ENCODE data around the gene PSME3. TPM values are rescaled to one million over a fixed set of nuclear protein-coding genes. Genes with fewer than 3 reads are reported as not detected.

PSME3 gene
- total and polyA plus RNA-seq, 4 donors, result 25.0 to 55.3 (median 39.8) TPM

GRCh38 chr17:42846594-42847280 lies 13.5 kb downstream of the PSME3 start:
- no peak overlapping the region for H3K9ac ChIP-seq (ENCODE audit: low read depth in 1 of 2, low read length in 2 of 2)
- H3K9me3 ChIP-seq (ENCODE audit: control insufficient read depth in 4 of 4, low read length in 3 of 4), result no peaks in the 10 kb centered on the region
- no peak overlapping the region for H3K4me3 ChIP-seq (ENCODE audit: low read depth in 1 of 3, low read length in 3 of 3)
- no peak overlapping the region for H3K27ac ChIP-seq (ENCODE audit: low read depth in 1 of 2, low read length in 2 of 2)
- peaks cover 0 to 21% (median 16%) of the 10 kb centered on the region in 4 donors for H3K4me1 ChIP-seq (ENCODE audit: control insufficient read depth in 4 of 4, insufficient read depth in 4 of 4, low read length in 3 of 4)
- 79% methylated on average over 9 of the region's 9 CpGs for WGBS
- peaks cover 10 to 33% (median 15%) of the 10 kb centered on the region in 4 donors for H3K36me3 ChIP-seq (ENCODE audit: control insufficient read depth in 4 of 4, insufficient read depth in 3 of 4, low read depth in 1 of 4, low read length in 3 of 4)
- no peak for DNase-seq (ENCODE audit: low spot score)
- H3K27me3 ChIP-seq (ENCODE audit: control insufficient read depth in 4 of 4, insufficient read depth in 4 of 4, low read length in 3 of 4), result no peaks in the 10 kb centered on the region
- TF ChIP-seq, protein P1, sequence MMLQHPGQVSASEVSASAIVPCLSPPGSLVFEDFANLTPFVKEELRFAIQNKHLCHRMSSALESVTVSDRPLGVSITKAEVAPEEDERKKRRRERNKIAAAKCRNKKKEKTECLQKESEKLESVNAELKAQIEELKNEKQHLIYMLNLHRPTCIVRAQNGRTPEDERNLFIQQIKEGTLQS (IDR thresholded peaks at IDR 0.05), result no peak
- TF ChIP-seq, protein P2, sequence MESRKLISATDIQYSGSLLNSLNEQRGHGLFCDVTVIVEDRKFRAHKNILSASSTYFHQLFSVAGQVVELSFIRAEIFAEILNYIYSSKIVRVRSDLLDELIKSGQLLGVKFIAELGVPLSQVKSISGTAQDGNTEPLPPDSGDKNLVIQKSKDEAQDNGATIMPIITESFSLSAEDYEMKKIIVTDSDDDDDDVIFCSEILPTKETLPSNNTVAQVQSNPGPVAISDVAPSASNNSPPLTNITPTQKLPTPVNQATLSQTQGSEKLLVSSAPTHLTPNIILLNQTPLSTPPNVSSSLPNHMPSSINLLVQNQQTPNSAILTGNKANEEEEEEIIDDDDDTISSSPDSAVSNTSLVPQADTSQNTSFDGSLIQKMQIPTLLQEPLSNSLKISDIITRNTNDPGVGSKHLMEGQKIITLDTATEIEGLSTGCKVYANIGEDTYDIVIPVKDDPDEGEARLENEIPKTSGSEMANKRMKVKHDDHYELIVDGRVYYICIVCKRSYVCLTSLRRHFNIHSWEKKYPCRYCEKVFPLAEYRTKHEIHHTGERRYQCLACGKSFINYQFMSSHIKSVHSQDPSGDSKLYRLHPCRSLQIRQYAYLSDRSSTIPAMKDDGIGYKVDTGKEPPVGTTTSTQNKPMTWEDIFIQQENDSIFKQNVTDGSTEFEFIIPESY (IDR thresholded peaks at IDR 0.05), result no peak
- TF ChIP-seq REST (IDR thresholded peaks at IDR 0.05) (no peak), HNF4A (conservative IDR thresholded peaks at IDR 0.05) (no peak), RAD21 (IDR thresholded peaks at IDR 0.05) (no peak), NR2F2 (IDR thresholded peaks at IDR 0.05) (no peak), HNF4G (IDR thresholded peaks at IDR 0.05) (no peak), JUND (IDR thresholded peaks at IDR 0.05) (no peak), SP1 (IDR thresholded peaks at IDR 0.05) (no peak), GABPA (IDR thresholded peaks at IDR 0.05 in 1 of 2, conservative IDR thresholded peaks at IDR 0.05 in 1 of 2) (no peak), YY1 (IDR thresholded peaks at IDR 0.05) (no peak), EGR1 (IDR thresholded peaks at IDR 0.05; ENCODE audit: low read depth in 2 of 2) (no peak), MAX (IDR thresholded peaks at IDR 0.05) (no peak), FOXA2 (IDR thresholded peaks at IDR 0.05) (no peak), CTCF (IDR thresholded peaks at IDR 0.05; ENCODE audit: low read depth, low read length, missing input control) (no peak), RXRA (IDR thresholded peaks at IDR 0.05) (no peak), TAF1 (conservative IDR thresholded peaks at IDR 0.05) (no peak), FOXA1 (IDR thresholded peaks at IDR 0.05) (no peak)

Measured in liver (tissue), 9 donors.